GM21515 (cell line): Measurements from ENCODE around the gene BMP6.
"Not testable (repeated sequence)": the region's sequence is repeated elsewhere in the genome, so short reads cannot be mapped to it uniquely, and the experiment has no call there.

Experiments
- ATAC-seq: cut with Tn5 transposase; IDR thresholded peaks from one replicate; pipeline ENCODE4 v1.9.1; 2021; ENCODE audit not compliant: unreplicated experiment

BMP6 gene

GRCh38 chr6:7786214-7786661 is 60.3 kb downstream of the BMP6 start:
- ATAC-seq, result no peak

GRCh38 chr6:7787137-7787608 is 61.3 kb downstream of the BMP6 start:
- ATAC-seq, result no peak

- ATAC-seq, result no peak
Measured at GRCh38 chr6:7787731-7788130, 61.8 kb downstream of the BMP6 start.

- ATAC-seq, result no peak
Measured at GRCh38 chr6:7794509-7794908, 68.6 kb downstream of the BMP6 start.

- no peak for ATAC-seq
Measured at GRCh38 chr6:7797386-7797785, 71.5 kb downstream of the BMP6 start.

GRCh38 chr6:7798751-7799150 is 72.9 kb downstream of the BMP6 start:
- ATAC-seq, result no peak

GRCh38 chr6:7802662-7803061 is 76.8 kb downstream of the BMP6 start:
- no peak for ATAC-seq

GRCh38 chr6:7803214-7803613 is 77.3 kb downstream of the BMP6 start:
- no peak for ATAC-seq

- no peak for ATAC-seq
Measured at GRCh38 chr6:7805078-7805849, 79.4 kb downstream of the BMP6 start.

- ATAC-seq, result no peak
Measured at GRCh38 chr6:7805850-7806214, 79.9 kb downstream of the BMP6 start.

GRCh38 chr6:7806711-7807110 is 80.8 kb downstream of the BMP6 start:
- no peak for ATAC-seq

GRCh38 chr6:7809346-7809745 is 83.4 kb downstream of the BMP6 start:
- no peak for ATAC-seq

- no peak for ATAC-seq
Measured at GRCh38 chr6:7811441-7811840, 85.5 kb downstream of the BMP6 start.

- no peak for ATAC-seq
Measured at GRCh38 chr6:7812623-7813022, 86.7 kb downstream of the BMP6 start.

- ATAC-seq, result no peak
Measured at GRCh38 chr6:7813193-7813592, 87.3 kb downstream of the BMP6 start.

- no peak for ATAC-seq
Measured at GRCh38 chr6:7813704-7814103, 87.8 kb downstream of the BMP6 start.

- ATAC-seq, result no peak
Measured at GRCh38 chr6:7815716-7816115, 89.8 kb downstream of the BMP6 start.

- ATAC-seq, result not testable (repeated sequence)
Measured at GRCh38 chr6:7817184-7817583, 91.3 kb downstream of the BMP6 start.

GRCh38 chr6:7818257-7819214 is 92.6 kb downstream of the BMP6 start:
- no peak for ATAC-seq

- no peak for ATAC-seq
Measured at GRCh38 chr6:7819431-7820015, 93.6 kb downstream of the BMP6 start.

GRCh38 chr6:7820288-7820835 is 94.5 kb downstream of the BMP6 start:
- no peak for ATAC-seq
